Measurements from ENCODE around the gene TPPP. TPM values are rescaled to one million over a fixed set of nuclear protein-coding genes. Genes with fewer than 3 reads are reported as not detected.

TPPP gene
- total and polyA plus RNA-seq, 3 experiments from 2014 or later: 0.37 to 0.79 (median 0.38) TPM

GRCh38 chr5:612498-613424, 80.4 kb downstream of the TPPP start:
- Histone ChIP-seq H3K9me3 (ENCODE audit: low read length) (no peaks in the 10 kb centered on the region), H3K27me3 (ENCODE audit: insufficient read depth, low read length, poor library complexity, severe bottlenecking) (no peaks in the 10 kb centered on the region), H3K27ac (ENCODE audit: low read depth, low read length) (peak overlapping the region; percentile 47), H3K4me1 (ENCODE audit: insufficient read depth, low read length) (peaks cover 7% of the 10 kb centered on the region), H3K4me3 (ENCODE audit: low read length) (peak overlapping the region; percentile 67), H3K36me3 (ENCODE audit: insufficient read depth, low read length) (no peaks in the 10 kb centered on the region)
- H3K36me3 Mint-ChIP-seq: peaks cover 0 to 14% (median 7%) of the 10 kb centered on the region in 3 donors
- H3K4me1 Mint-ChIP-seq: peaks cover 28 to 49% (median 33%) of the 10 kb centered on the region in 3 donors
- H3K4me3 Mint-ChIP-seq: peak overlapping the region; percentile 86 to 97 (median 91)
- peak in 1 of 5 donors; percentile 12 for DNase-seq
- ChIA-PET CTCF (no interaction called here), POLR2A (interaction anchor here (0.9 kb wide), 1 partner anchor 141 kb away, joined by 3 read pairs; no protein-coding TSS in a partner anchor)
- H3K27ac Mint-ChIP-seq: peak overlapping the region; percentile 35 to 94 (median 81)
- H3K9me3 Mint-ChIP-seq: no peaks in the 10 kb centered on the region
- H3K27me3 Mint-ChIP-seq: peaks cover 2 to 5% of the 10 kb centered on the region in 2 donors

GRCh38 chr5:611731-612486, 81.2 kb downstream of the TPPP start, which contains the start of gene CEP72:
Gene CEP72, plus strand, starts transcription at chr5:612340. Its CDS starts 22 bp downstream, at chr5:612362.
- CTCF ChIA-PET: no interaction called here
- peak within 1 kb of the TSS; percentile 47 for H3K27ac ChIP-seq (ENCODE audit: low read depth, low read length)
- no peaks in the 10 kb centered on the region for H3K27me3 ChIP-seq (ENCODE audit: insufficient read depth, low read length, poor library complexity, severe bottlenecking)
- peak; percentile 84 to 94 (median 89) for DNase-seq
- Mint-ChIP-seq H3K9me3 (no peaks in the 10 kb centered on the region), H3K4me3 (peak within 1 kb of the TSS; percentile 86 to 97 (median 91)), H3K4me1 (peaks cover 28 to 55% (median 38%) of the 10 kb centered on the region in 3 donors), H3K36me3 (peaks cover 0 to 14% (median 6%) of the 10 kb centered on the region in 3 donors), H3K27me3 (peaks cover 5 to 14% of the 10 kb centered on the region in 2 donors), H3K27ac (peak within 1 kb of the TSS; percentile 35 to 94 (median 81))
- POLR2A ChIA-PET: interaction anchor here (0.9 kb wide), 1 partner anchor 140 kb away, joined by 3 read pairs; no protein-coding TSS in a partner anchor
- peak within 1 kb of the TSS; percentile 67 for H3K4me3 ChIP-seq (ENCODE audit: low read length)
- no peaks in the 10 kb centered on the region for H3K36me3 ChIP-seq (ENCODE audit: insufficient read depth, low read length)
- H3K4me1 ChIP-seq (ENCODE audit: insufficient read depth, low read length): peaks cover 7% of the 10 kb centered on the region
- no peaks in the 10 kb centered on the region for H3K9me3 ChIP-seq (ENCODE audit: low read length)

GRCh38 chr5:610744-611730, 82.1 kb downstream of the TPPP start:
- peak overlapping the region; percentile 77 to 92 (median 84) for H3K4me3 Mint-ChIP-seq
- Histone ChIP-seq H3K36me3 (ENCODE audit: insufficient read depth, low read length) (no peaks in the 10 kb centered on the region), H3K4me3 (ENCODE audit: low read length) (peak overlapping the region; percentile 46), H3K4me1 (ENCODE audit: insufficient read depth, low read length) (peaks cover 7% of the 10 kb centered on the region), H3K9me3 (ENCODE audit: low read length) (no peaks in the 10 kb centered on the region), H3K27me3 (ENCODE audit: insufficient read depth, low read length, poor library complexity, severe bottlenecking) (no peaks in the 10 kb centered on the region), H3K27ac (ENCODE audit: low read depth, low read length) (no peak overlapping the region)
- peak overlapping the region in 7 of 8 donors; percentile 13 to 84 (median 73) for H3K27ac Mint-ChIP-seq
- ChIA-PET POLR2A (interaction anchor here (0.9 kb wide), 1 partner anchor 139 kb away, joined by 3 read pairs; no protein-coding TSS in a partner anchor), CTCF (no interaction called here)
- H3K9me3 Mint-ChIP-seq: no peaks in the 10 kb centered on the region
- peaks cover 5 to 17% of the 10 kb centered on the region in 2 donors for H3K27me3 Mint-ChIP-seq
- H3K36me3 Mint-ChIP-seq: peaks cover 0 to 8% (median 1%) of the 10 kb centered on the region in 3 donors
- peak in 1 of 5 donors; percentile 43 for DNase-seq
- peaks cover 25 to 48% (median 32%) of the 10 kb centered on the region in 3 donors for H3K4me1 Mint-ChIP-seq

- peak in 1 of 5 donors; percentile 36 for DNase-seq
- POLR2A ChIA-PET: no interaction called here
Observed at GRCh38 chr5:610011-610743, 83.0 kb downstream of the TPPP start.

More at GRCh38 chr5:610011-610743, 83.0 kb downstream of the TPPP start:
- peaks cover 7% of the 10 kb centered on the region for H3K4me1 ChIP-seq (ENCODE audit: insufficient read depth, low read length)
- H3K36me3 ChIP-seq (ENCODE audit: insufficient read depth, low read length): no peaks in the 10 kb centered on the region
- H3K27ac Mint-ChIP-seq: peak overlapping the region in 1 of 8 donors; percentile 13
- peaks cover 5 to 20% of the 10 kb centered on the region in 2 donors for H3K27me3 Mint-ChIP-seq
- no peak overlapping the region for H3K4me3 ChIP-seq (ENCODE audit: low read length)
- H3K36me3 Mint-ChIP-seq: peaks cover 0 to 6% (median 0%) of the 10 kb centered on the region in 3 donors
- peaks cover 23 to 42% (median 32%) of the 10 kb centered on the region in 3 donors for H3K4me1 Mint-ChIP-seq
- H3K9me3 Mint-ChIP-seq: no peaks in the 10 kb centered on the region
- H3K27me3 ChIP-seq (ENCODE audit: insufficient read depth, low read length, poor library complexity, severe bottlenecking): no peaks in the 10 kb centered on the region
- H3K4me3 Mint-ChIP-seq: peak overlapping the region in 6 of 7 donors; percentile 77 to 92 (median 84)
- CTCF ChIA-PET: no interaction called here
- H3K9me3 ChIP-seq (ENCODE audit: low read length): no peaks in the 10 kb centered on the region
- no peak overlapping the region for H3K27ac ChIP-seq (ENCODE audit: low read depth, low read length)

Other genes with a start within 250 kb of the TPPP start
- 1 to 10 TPM; 2.4 to 2.6 TPM for gene SLC9A3, start 168.9 kb downstream of the TPPP start, total RNA-seq
- gene SLC9A3, start 168.9 kb downstream of the TPPP start, polyA plus RNA-seq: 2.5 TPM
- 10 to 100 TPM; 20.0 to 21.0 TPM for gene CEP72, start 81.0 kb downstream of the TPPP start, total RNA-seq
- 4.2 TPM for gene CEP72, start 81.0 kb downstream of the TPPP start, polyA plus RNA-seq
- gene ZDHHC11B, start 91.4 kb upstream of the TPPP start, total RNA-seq: under 1 TPM; 0.40 to 0.55 TPM
- not detected for gene ZDHHC11B, start 91.4 kb upstream of the TPPP start, polyA plus RNA-seq
- 1 to 10 TPM; 4.5 to 7.2 TPM for gene ZDHHC11, start 157.6 kb upstream of the TPPP start, total RNA-seq
- not detected for gene ZDHHC11, start 157.6 kb upstream of the TPPP start, polyA plus RNA-seq
- gene BRD9, start 199.4 kb upstream of the TPPP start, total RNA-seq: 10 to 100 TPM; 52.6 to 53.8 TPM
- gene BRD9, start 199.4 kb upstream of the TPPP start, polyA plus RNA-seq: 18.9 TPM
- 10 to 100 TPM; 37.5 to 40.7 TPM for gene TRIP13, start 199.5 kb upstream of the TPPP start, total RNA-seq
- gene TRIP13, start 199.5 kb upstream of the TPPP start, polyA plus RNA-seq: 0.12 TPM

Data from CD8-positive, alpha-beta memory T cell (primary cell).